HepG2 (cell line): Measurements from ENCODE around the gene ARSB. TPM values are rescaled to one million over a fixed set of nuclear protein-coding genes. Genes with fewer than 3 reads are reported as not detected.

ENCODE experiments used
- CAMTA2 ChIP-seq: sonication (generic); formaldehyde crosslinking; IDR thresholded peaks from 2 replicates; pipeline ENCODE4 v1.4.0; 2020; ENCODE audit warnings: mild to moderate bottlenecking, missing genetic modification reagents, borderline replicate concordance
- EHMT2 ChIP-seq: fragments of 200-600 bp; sonication (generic); IDR thresholded peaks from 2 replicates; pipeline ENCODE4 v1.7.0; 2017; ENCODE audit warnings: antibody characterized with exemption, low read depth, low read length, borderline replicate concordance
- ELF1 ChIP-seq: sonication (generic); formaldehyde crosslinking; IDR thresholded peaks from 2 replicates; pipeline ENCODE4 v1.4.0; 2020; ENCODE audit warnings: missing genetic modification reagents
- HMG20B ChIP-seq: conservative IDR thresholded peaks from 2 replicates; pipeline ENCODE4 v1.6.1; 2016; ENCODE audit warnings: missing genetic modification reagents, missing compliant biosample characterization
- NR2C2 ChIP-seq: sonication (generic); formaldehyde crosslinking; IDR thresholded peaks from 2 replicates; pipeline ENCODE4 v1.4.0; 2020; ENCODE audit warnings: missing genetic modification reagents, mild to moderate bottlenecking, moderate library complexity, borderline replicate concordance
- SNAPC5 ChIP-seq: sonication (generic); formaldehyde crosslinking; IDR thresholded peaks from 2 replicates; pipeline ENCODE4 v1.8.1; 2023; ENCODE audit warnings: mild to moderate bottlenecking, missing genetic modification reagents, borderline replicate concordance
- SSRP1 ChIP-seq: IDR thresholded peaks from 2 replicates; pipeline ENCODE4 v1.6.1; 2016; ENCODE audit warnings: control low read depth
- TEAD3 ChIP-seq: optimal IDR thresholded peaks from 2 replicates; pipeline ENCODE3; 2016; ENCODE audit warnings: borderline replicate concordance
- THAP8 ChIP-seq: sonication (generic); formaldehyde crosslinking; IDR thresholded peaks from 2 replicates; pipeline ENCODE4 v1.5.1; 2020; ENCODE audit warnings: missing genetic modification reagents, mild to moderate bottlenecking, borderline replicate concordance
- TP53 ChIP-seq: sonication (generic); formaldehyde crosslinking; conservative IDR thresholded peaks from 2 replicates; pipeline ENCODE4 v1.4.0; 2020; ENCODE audit warnings: missing genetic modification reagents
- ZBTB39 ChIP-seq: sonication (generic); formaldehyde crosslinking; IDR thresholded peaks from 2 replicates; pipeline ENCODE4 v1.5.0; 2020; ENCODE audit warnings: missing genetic modification reagents
- ZNF317 ChIP-seq: sonication (generic); formaldehyde crosslinking; IDR thresholded peaks from 2 replicates; pipeline ENCODE4 v1.5.0; 2020; ENCODE audit warnings: mild to moderate bottlenecking, missing genetic modification reagents
- ZNF350 ChIP-seq: sonication (generic); formaldehyde crosslinking; IDR thresholded peaks from 2 replicates; pipeline ENCODE4 v1.4.0; 2020; ENCODE audit warnings: mild to moderate bottlenecking, low read depth, missing genetic modification reagents, borderline replicate concordance
- ZNF407 ChIP-seq: sonication (generic); formaldehyde crosslinking; IDR thresholded peaks from one replicate; pipeline ENCODE4 v1.5.1; 2020; ENCODE audit warnings: mild to moderate bottlenecking, missing genetic modification reagents; ENCODE audit errors: not compliant biosample characterization
- ZNF564 ChIP-seq: sonication (generic); formaldehyde crosslinking; IDR thresholded peaks from 2 replicates; pipeline ENCODE4 v1.8.1; 2023; ENCODE audit warnings: mild to moderate bottlenecking, missing genetic modification reagents
- ZNF746 ChIP-seq: sonication (generic); formaldehyde crosslinking; IDR thresholded peaks from 2 replicates; pipeline ENCODE4 v1.8.0; 2022; ENCODE audit warnings: mild to moderate bottlenecking, missing genetic modification reagents
- ZNF768 ChIP-seq: sonication (generic); formaldehyde crosslinking; IDR thresholded peaks from 2 replicates; pipeline ENCODE4 v1.4.0; 2020; ENCODE audit warnings: missing genetic modification reagents
- polyA plus RNA-seq, 8 experiments: library from polyadenylated mRNA; depleted of rRNA in 3 of 8; stranded (reverse) in 7 of 8; unstranded in 1 of 8; fragments of >200 nt; fragmentation: Illumina TruSeq in 4 of 8; extraction: Trizol in 4 of 8; gene quantifications; 2 replicates each; pipeline versions ENCODE4 v1.2.1 to v1.2.3, GENCODE V29; 2011 to 2016; ENCODE audit warnings: low read depth in 4 of 8, missing spikeins in 1 of 8, mixed read lengths in 1 of 8; ENCODE audit not compliant: insufficient read depth in 1 of 8
- total RNA-seq, 5 experiments: library from RNA; depleted of rRNA; stranded (reverse); fragments of >200 nt; fragmentation: Illumina TruSeq; extraction: Trizol; gene quantifications; 2 replicates each; pipeline ENCODE4 v1.2.3, GENCODE V29; 2016; ENCODE audit warnings: low read depth in 1 of 5

Gene ARSB
- total and polyA plus RNA-seq, 2 of the 13 experiments (the other 11 are each of a cell fraction or from before 2014, with no cell fraction given): 52.6 to 66.4 TPM

- TF ChIP-seq ZNF317 (CRISPR knock-in tag) (peak; percentile 89), ZNF564 (CRISPR knock-in tag) (peak; percentile 82), HMG20B (CRISPR knock-in tag) (peak; percentile 86), ZBTB39 (CRISPR knock-in tag) (no peak), ZNF350 (CRISPR knock-in tag) (peak; percentile 98), EHMT2 (no peak; the same call in 1 of the 2 replicates), SSRP1 (peak; percentile 96), SNAPC5 (CRISPR knock-in tag) (no peak), THAP8 (CRISPR knock-in tag) (no peak), ZNF746 (CRISPR knock-in tag) (peak; percentile 84), ZNF768 (CRISPR knock-in tag) (no peak), NR2C2 (CRISPR knock-in tag) (no peak; the same call in 1 of the 2 replicates), TP53 (CRISPR knock-in tag) (peak; percentile 72; the same call in 1 of the 2 replicates), ZNF407 (CRISPR knock-in tag) (no peak), TEAD3 (CRISPR knock-in tag) (peak; percentile 89), ELF1 (CRISPR knock-in tag) (peak; percentile 45), CAMTA2 (no peak)
Observed at GRCh38 chr5:78985725-78986223, 664 bp upstream of the ARSB start (continued).
